Kidney epithelial cell (primary cell): ENCODE results near the gene CLCN4. TPM values are rescaled to one million over a fixed set of nuclear protein-coding genes. Genes with fewer than 3 reads are reported as not detected.

ENCODE experiments used
- DNase-seq: peaks from one replicate; pipeline ENCODE4 v3.0.0-alpha.2; 2010; ENCODE audit warnings: low read depth
- H3K27me3 ChIP-seq: 2 replicates; pipeline ENCODE4 v1.6.0; 2011; ENCODE audit warnings: low read length; ENCODE audit not compliant: control insufficient read depth, insufficient read depth
- H3K36me3 ChIP-seq: 2 replicates; pipeline ENCODE4 v1.5.1; 2011; ENCODE audit warnings: low read length; ENCODE audit not compliant: control insufficient read depth, insufficient read depth
- H3K4me3 ChIP-seq: 2 replicates; pipeline ENCODE4 v1.5.1; 2011; ENCODE audit warnings: low read depth, mild to moderate bottlenecking, control low read depth, low read length
- total RNA-seq: library from RNA; depleted of rRNA; stranded (reverse); fragments of >200 nt; gene quantifications from 2 replicates; pipeline ENCODE4 v1.2.3, GENCODE V29; 2015
- TF ChIP-seq, protein P1 (sequence below): IDR thresholded peaks from 2 replicates; pipeline ENCODE4 v1.5.1; 2011; ENCODE audit warnings: mild to moderate bottlenecking, moderate library complexity, low read length, control low read depth, inconsistent platforms; ENCODE audit not compliant: insufficient read depth, poor library complexity, severe bottlenecking

Gene CLCN4
- total RNA-seq, 1 donor from 2014 or later, result 7.3 TPM

DNA sequence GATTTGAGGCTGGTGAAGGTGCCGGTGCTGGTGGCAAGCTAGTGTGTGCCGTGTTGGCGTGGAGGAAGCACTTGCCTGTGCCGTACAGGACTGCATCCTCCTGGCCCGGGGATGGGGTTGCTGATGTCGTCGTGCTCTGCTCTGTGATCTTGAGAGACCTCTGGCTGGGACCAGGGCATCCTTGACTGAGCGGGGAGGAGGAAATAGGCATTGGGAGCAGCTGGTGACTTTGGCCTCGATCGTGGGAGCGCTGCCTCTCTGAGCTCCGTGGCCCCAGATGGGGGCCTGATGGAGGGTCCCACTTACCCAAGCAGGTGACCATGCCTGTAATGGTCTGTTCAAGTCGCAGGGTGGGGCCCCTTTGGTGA is 31.5 kb upstream of the CLCN4 start:
- H3K27me3 ChIP-seq, result no peaks in the 10 kb centered on the region
- H3K36me3 ChIP-seq, result no peaks in the 10 kb centered on the region
- no peak overlapping the region for H3K4me3 ChIP-seq
- TF ChIP-seq, protein P1, sequence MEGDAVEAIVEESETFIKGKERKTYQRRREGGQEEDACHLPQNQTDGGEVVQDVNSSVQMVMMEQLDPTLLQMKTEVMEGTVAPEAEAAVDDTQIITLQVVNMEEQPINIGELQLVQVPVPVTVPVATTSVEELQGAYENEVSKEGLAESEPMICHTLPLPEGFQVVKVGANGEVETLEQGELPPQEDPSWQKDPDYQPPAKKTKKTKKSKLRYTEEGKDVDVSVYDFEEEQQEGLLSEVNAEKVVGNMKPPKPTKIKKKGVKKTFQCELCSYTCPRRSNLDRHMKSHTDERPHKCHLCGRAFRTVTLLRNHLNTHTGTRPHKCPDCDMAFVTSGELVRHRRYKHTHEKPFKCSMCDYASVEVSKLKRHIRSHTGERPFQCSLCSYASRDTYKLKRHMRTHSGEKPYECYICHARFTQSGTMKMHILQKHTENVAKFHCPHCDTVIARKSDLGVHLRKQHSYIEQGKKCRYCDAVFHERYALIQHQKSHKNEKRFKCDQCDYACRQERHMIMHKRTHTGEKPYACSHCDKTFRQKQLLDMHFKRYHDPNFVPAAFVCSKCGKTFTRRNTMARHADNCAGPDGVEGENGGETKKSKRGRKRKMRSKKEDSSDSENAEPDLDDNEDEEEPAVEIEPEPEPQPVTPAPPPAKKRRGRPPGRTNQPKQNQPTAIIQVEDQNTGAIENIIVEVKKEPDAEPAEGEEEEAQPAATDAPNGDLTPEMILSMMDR, result no peak
- DNase-seq, result no peak

DNA sequence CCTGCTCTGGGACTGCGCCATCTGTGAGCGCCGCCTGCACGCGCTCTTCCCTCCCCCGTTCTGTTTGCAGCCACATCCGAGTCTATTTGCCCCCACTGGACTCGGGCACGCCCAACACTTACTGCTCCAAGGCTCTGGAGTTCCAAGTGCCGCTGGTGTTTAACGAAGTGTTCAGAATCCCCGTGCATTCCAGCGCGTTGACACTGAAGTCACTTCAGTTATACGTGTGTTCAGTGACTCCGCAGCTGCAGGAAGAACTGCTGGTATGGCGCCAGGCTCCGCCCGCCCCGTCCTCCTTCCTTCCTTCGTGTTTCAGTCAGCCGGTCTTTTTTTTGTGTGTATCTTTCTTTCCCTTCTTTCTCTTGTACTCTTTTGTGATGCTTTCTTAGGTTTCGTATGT is 30.7 kb upstream of the CLCN4 start:
- Histone ChIP-seq H3K27me3 (no peaks in the 10 kb centered on the region), H3K4me3 (no peak overlapping the region), H3K36me3 (no peaks in the 10 kb centered on the region)
- no peak for DNase-seq
- TF ChIP-seq, protein P1, result no peak

DNA sequence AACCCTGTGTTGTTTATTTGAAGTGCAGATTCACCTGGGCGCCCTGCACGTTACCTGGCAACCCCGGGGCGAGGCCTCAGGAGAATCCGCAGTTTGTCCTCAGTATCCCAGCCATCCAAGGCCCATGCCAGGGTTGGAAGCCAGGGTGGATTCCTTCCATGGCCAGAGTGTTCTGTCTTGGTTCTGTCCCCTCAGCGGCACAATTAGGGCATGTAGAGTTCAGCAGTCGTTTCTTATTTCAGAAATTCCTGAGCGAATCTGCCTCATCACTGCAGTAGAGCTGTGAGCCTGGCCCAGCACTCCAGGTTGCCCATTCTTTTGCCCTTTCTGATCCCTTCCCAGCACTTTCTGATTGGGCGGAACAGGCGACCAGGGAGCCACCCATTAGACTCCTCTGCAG is 29.9 kb upstream of the CLCN4 start:
- Histone ChIP-seq H3K27me3 (no peaks in the 10 kb centered on the region), H3K36me3 (no peaks in the 10 kb centered on the region), H3K4me3 (no peak overlapping the region)
- TF ChIP-seq, protein P1, result no peak
- DNase-seq, result no peak

- DNase-seq, result no peak
- no peaks in the 10 kb centered on the region for H3K27me3 ChIP-seq
- TF ChIP-seq, protein P1, result no peak
- no peak overlapping the region for H3K4me3 ChIP-seq
- H3K36me3 ChIP-seq, result no peaks in the 10 kb centered on the region
Observed at GRCh38 chrX:10128386-10128785, 28.4 kb upstream of the CLCN4 start.

- Histone ChIP-seq H3K36me3 (no peaks in the 10 kb centered on the region), H3K27me3 (no peaks in the 10 kb centered on the region), H3K4me3 (no peak overlapping the region)
- TF ChIP-seq, protein P1, result no peak
- DNase-seq, result no peak
Observed at GRCh38 chrX:10129229-10129628, 27.5 kb upstream of the CLCN4 start.

DNA sequence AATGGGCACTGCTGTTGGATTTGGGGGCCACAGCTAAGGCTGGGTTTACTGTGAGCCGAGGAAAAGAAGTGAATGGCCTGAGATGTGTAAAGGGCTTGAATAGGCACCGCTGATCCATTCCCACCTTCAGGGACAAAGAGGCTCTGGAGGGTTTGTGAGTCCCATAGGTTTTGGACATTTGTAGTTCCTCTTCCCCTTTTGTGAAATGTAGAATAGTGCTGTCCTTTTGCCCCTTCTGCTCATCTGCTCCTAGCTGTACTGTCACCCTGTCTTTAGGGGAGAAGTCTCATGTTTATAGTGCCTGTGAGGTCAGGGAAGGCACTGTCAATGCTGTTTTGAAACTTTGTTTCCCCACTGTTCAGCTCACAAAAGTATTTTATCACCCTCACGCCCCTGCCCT is 26.4 kb upstream of the CLCN4 start:
- TF ChIP-seq, protein P1, result no peak

More for the DNA sequence above, 26.4 kb upstream of the CLCN4 start:
- Histone ChIP-seq H3K36me3 (no peaks in the 10 kb centered on the region), H3K4me3 (no peak overlapping the region), H3K27me3 (no peaks in the 10 kb centered on the region)
- no peak for DNase-seq
